Stimulated activated CD8-positive, alpha-beta memory T cell treated with anti-CD3 and anti-CD28 coated beads, Interleukin-4, amount 100 ng/mL, for 48 hours (primary cell): ENCODE data around the gene TBC1D22A.

Experiments used
- DNase-seq: peaks from one replicate; pipeline ENCODE4 v3.0.0-alpha.2; 2020

Gene TBC1D22A

DNA sequence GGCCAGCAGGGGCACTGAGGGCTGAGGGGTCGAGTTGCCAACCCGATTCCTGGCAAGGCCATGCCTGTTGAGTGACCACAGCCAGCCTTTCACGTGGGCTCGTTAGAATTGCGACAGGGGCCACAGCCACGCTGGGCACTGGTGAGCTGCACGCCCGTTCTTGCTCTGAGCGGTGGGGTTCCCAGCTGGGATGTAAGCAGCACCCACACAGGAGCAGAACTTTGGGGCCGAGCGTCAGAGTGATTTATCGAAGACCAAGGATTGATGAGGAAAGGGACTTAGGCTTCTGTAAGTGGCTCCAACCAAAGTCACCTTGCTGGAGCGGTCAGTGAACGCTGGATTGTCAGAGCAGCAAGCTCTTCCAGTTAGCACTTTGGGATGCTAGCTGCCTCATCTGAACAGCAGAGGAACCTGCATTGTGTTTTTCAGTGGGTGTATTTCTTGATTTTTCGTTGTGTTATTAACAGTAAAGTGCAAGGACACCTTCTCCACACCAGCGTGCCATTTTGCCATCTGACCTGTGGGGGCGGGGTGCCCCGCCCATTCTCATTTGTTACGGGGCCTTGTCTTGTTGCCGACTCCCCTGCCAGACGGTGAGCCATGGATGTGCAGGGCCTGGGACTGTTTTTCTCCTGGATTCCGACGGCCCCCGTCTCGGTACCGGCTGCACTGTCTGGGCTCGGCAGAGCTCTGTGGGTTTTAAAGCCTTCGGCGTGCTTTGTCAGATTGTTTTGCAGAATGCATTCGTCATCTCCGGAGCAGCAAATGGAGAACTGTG, 202.5 kb downstream of the TBC1D22A start:
- peak; percentile 12 for DNase-seq

DNA sequence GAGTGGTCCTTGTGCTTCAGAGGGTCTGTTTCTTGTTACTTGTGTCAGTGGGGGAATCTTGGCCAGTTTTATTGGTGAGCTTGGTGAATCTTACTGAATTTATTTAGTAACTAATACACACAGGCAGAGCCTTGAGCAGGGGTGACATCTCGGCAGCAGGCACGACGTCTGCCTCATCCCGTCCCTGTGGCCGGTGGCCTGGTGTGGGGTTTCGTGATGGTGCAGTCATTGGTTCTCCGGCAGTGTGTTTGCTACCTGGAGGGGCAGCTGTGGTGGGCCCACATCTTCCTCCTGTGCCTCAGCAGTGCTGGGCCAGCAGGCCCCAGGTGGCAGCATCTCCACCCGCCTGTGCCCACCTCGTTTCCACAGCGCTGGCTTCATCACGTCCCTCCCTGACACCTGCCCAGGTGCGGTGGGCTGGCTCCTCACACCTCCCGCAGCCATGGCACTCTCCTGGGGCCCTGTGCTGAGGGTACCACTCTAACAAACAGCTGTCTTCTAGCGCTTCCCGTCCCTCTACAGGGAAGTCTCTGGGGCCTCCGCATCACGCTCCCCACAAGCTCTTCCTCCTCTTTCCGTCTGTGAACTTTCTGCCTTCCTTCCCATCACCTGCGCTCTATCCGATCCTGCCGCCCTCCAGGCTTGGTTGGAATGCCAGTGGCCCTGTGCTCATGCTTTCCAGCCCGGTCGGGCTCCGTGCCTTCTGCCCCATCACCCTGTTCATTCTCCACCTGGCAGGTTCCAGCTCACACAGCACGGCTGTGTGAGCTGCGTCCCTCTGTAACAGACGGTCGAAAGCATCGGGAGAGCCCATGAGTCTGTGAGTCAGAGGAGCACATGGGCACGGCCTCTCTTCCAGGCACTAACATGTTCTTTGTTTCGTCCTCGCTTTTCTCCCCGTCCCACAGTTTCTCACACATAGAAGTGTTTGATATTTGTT, 203.4 kb downstream of the TBC1D22A start:
- DNase-seq: peak; percentile 15

DNA sequence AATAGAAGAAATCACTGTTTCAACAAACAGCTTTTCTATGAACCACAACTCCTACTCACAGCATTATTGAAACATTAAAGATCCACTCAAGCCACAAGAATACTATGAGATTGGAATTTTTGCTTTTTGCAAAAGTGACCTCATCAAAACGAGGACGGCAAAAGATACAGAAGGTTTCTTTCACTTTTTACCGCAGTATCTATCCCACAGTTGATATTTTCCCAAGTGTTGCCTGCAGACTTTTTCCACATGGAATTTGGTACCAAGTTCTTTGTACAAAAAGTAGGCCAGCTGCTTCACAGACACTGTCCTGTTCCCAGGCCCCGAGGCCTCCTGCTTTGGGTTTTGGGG, 204.0 kb downstream of the TBC1D22A start:
- DNase-seq: no peak

DNA sequence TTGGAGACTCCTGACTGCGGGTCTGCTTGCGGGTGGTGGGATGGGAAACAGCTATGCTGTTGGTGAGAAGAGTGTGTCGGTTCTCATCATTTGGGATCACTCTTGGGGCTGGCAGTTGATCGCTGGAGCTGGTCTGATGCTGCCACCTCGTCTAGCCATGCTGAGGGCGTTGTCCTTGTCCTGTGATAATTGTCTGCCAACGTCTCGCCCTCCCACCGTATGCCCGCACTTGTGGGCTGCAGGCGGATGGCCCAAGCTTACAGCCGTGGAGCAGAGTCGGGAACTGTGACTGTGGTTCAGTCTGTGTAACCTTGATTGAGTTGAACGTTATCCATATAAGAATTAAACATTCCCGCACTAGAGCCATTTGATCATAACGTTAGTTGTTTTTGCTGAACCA, 204.4 kb downstream of the TBC1D22A start:
- no peak for DNase-seq

DNA sequence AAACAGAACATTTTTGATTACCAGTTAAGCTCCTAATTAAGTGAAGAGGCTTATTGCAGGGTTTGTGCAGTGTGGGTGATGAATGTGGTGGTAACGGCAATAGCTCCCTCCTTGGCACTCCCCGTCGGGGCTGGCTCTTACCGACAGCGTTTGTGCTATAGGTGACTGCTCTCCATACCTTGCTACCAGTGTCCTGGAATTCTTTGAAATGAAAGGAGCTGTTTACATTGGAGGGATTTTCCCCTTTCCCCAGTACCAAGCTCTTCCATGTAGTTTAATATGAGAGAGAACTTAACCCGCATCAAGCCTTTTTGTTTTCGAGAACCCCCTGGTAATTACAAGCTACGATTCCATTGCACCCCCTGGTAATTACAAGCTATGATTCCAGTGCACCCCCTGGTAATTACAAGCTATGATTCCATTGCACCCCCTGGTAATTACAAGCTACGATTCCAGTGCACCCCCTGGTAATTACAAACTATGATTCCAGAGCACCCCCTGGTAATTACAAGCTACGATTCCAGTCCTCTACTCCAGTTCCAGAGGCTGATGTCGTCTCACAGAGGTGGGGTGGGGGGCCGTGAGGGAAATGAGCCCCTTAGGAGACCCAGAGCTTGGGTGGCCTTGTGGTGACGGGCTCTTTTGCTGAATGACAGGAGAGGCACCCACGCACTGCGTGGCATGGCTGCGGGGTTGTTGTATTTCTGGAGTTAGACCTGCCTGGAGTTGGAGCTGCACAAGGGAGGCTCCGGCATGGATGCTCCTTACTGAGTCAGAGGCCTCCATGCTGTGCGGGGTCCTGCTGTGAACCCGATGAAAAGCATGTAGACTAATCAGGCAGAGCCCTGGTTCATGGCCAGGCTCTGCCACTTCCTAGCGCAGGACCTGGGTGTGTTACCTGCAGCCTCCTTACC, 205.3 kb downstream of the TBC1D22A start:
- no peak for DNase-seq

DNA sequence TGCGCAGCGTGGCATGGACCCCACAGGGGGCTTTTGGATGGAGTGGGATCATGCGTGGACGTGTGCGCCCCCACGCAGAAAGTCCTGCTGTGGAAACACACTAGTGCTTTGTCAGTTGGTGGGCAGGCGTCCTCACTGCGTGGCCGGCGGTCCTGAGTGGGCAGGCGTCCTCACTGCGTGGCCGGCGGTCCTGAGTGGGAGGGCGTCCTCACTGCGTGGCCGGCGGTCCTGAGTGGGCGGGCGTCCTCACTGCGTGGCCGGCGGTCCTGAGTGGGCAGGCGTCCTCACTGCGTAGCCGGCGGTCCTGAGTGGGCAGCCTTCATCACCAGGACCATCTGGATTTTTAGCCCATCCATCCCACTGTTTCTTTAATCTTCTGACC, 205.9 kb downstream of the TBC1D22A start:
- DNase-seq: no peak

DNA sequence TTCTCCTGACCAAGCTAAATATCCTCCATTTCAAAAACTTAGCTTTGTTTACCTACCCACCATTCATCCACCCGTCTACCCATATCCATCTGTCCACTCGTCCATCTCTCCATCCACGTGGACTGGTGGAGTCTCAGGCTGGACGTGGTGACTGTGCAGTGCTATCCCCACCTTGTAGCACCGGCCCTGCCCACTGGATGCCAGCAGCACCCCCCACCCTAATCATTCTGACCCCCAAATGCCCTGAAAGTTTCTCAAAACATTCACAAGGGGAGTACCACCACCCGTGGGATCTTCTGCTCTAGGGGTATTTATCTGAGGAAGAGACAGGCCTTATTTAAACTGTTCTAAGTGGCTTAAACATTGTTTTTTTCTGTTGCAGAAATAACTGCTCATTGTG, 206.4 kb downstream of the TBC1D22A start:
- no peak for DNase-seq

DNA sequence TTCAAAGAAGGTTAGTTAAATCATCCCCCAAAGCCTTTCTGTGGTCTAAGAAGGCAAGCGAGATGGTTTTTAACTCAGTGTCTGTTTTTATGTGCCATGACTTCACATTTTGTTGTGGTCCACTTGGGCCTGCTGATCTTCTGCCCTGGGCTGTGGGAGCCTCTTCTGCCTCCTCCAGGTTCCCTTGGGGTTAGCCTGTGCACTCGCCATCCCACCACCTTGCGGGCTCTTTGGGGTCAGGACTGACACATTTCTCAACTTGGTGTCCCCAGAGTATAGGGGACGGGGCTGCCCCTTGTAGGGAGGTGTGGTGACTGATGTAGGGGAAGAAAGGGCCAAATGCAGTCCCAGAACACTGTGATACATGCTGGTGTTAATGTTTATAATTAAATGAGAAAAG, 207.0 kb downstream of the TBC1D22A start:
- peak; percentile 81 for DNase-seq

DNA sequence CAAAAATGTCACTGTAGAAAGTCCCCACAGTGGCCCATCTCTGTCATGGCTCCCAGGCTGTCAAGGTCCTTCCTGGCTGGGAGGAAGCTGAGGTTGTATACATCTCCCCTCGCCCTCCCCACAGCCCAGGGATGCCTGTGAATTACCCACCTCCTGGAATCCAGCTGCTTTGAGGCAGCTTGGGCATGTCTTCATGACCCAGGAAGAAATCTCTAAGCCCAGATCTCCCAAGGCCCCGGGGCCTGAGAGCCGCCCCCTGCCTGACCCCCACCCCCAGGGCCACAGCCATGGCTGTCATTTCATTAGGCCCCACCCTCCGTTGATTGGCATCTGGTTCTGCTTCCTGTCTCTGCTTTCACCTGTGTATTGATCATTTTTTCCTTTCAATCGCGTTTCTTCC, 207.5 kb downstream of the TBC1D22A start:
- DNase-seq: peak; percentile 41

DNA sequence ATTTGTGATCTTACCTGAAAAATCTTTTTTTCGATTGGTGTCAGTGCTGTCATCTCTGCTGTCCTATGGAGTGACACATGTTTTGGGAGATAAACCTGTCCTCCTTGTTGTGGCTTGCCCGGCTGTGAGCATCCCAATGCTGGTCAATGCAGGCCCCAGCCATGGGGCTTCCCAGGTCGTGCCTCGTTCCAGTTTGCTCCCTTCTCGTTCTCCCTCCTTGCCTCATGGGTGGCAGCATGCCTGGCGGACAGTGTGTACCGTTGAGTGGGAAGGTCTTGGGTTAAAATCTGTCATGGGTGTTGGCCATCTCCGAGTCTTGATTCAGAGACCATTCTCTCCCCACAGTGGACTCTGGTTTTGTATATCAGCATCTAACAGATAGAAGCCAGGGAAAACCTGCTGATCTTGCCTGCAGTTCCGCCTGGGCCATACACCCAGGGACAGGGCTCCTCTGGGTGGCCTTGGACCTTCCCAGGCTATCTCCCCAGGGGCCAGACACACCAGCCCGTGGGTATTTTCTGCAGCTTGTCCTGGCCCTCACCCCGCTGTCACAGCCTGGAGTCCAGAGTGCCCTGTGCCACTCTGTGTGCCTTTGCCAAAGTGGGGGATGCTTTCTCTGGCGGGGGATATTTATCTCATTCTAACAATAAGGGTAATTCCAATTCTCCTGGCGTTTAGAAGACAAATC, 208.1 kb downstream of the TBC1D22A start:
- DNase-seq: no peak

DNA sequence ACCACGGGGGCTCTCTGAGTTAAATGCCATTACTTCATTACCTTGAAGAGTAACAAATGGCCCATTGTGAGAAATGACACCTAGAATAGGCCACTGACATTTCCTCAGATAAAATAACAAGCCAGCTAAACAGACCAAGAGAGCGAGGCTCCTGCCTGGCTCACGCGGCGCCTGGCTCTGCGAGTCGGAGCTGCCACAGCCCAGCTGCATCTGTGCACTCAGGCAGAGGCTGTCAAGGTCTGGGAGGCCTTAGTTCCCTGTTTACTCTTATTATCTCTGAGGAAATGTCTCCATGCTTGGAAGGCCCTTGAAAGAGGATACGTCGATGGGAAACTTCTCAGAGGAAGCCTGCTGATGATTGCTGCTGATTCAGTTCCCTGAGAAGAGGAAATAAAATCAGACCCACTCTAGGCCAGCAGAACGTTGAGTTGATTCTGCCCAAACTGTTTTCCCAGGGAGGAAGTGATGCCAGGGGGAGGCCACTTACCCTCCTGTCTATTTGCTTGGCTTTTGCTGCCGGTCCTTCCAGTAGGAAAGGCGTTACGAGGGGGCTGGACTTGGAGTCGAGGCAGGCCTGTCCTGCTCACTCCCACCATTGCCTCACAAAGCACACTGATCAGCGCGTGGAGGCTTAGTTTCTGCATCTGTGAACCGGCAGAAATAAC, 208.8 kb downstream of the TBC1D22A start:
- DNase-seq: no peak

DNA sequence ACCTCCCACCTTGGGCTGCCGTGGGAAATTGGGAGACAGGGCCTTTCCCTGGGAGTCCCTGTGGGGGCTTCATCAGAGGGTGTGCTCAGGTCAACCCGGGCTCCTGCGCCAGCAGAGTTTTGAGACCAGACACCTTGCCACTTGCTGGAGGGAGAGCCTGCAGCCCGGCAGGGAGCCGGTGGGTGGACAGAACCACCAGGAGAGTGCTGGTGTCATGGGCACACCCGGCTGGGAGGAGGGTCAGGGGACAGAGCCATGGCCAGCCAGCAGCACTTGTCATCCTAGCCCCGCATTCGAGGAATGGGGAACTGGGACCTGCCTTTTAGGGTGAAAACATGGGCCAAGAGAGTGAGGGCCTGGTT, 209.3 kb downstream of the TBC1D22A start:
- no peak for DNase-seq

DNA sequence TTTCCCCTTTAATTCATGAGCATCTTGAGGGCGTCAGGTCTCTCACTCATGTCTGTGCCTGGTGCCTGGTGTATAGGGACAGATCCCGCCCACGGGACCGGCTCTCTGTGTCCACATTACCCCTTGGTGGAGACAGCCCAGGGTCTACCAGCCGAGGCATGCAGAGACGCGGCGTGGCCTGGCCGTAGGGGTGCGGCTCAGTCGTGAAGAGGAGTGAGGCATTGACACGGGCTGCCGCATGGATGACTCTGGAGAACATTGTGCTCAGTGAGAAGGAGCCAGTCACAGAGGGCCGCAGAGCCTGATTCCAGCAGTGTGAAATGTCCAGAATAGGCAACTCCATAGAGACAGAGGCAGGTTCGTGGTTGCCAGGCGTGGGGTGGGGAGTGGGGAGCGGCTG, 209.8 kb downstream of the TBC1D22A start:
- DNase-seq: no peak

DNA sequence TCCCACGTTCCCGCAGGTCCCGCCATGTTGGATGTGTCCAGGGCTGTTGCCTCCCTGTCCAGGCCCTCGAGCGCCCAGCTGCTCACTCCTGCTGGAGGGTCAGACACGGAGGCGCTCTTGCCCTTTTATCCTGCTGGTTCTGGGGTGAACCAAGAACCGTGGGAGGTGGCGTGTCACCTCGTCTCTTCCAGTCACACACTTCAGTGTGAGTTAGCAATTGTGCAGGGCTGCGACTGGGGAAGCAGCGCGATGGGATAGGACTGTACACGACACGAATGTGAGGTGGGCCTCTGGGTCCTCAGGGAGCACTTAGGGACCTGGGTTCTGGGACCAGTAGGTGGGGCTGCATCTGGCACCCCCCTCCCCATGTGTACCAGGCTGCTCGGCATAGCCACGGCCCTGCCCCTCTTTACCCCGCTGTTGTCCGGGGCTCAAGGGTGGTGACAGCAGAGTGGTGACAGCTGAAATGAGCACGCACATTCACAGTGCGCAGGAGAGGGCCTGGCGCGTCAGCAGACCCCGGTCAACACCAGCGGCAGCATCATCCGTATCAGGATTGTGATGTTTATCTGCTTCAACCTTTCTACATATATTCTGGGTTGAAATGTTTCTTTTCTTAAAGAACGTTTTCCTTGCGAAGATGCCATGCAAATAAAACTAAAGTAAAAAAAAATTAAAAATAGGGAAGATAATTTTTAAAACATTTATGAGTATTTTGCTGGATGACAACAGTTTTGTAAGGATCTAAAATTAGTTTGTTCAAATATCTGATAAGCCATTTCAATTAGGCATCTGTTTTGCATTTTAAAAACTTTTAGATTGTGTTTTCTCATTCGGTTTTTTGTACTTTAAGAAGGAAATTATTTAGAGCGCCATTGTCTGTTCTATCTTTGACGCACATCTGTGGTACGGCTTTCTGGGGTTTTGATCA, 210.7 kb downstream of the TBC1D22A start:
- no peak for DNase-seq

DNA sequence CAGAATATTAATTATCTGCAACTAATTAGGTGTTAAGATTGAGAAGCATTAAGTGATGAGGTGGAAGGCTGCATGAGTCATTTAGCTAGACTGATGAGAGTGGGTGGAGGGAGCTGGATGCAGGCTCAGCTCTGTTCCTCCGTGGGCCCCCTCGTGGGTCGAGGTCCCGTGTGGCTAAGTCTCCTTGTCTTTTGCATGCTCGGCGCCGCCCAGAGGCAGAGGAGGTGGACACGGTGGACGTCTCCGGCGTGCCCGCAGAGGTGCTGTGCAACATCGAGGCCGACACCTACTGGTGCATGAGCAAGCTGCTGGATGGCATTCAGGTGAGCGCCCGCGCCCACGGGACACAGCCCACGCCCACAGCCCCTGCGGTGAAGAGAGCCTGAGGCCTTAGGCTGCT, 211.6 kb downstream of the TBC1D22A start:
- DNase-seq: no peak

DNA sequence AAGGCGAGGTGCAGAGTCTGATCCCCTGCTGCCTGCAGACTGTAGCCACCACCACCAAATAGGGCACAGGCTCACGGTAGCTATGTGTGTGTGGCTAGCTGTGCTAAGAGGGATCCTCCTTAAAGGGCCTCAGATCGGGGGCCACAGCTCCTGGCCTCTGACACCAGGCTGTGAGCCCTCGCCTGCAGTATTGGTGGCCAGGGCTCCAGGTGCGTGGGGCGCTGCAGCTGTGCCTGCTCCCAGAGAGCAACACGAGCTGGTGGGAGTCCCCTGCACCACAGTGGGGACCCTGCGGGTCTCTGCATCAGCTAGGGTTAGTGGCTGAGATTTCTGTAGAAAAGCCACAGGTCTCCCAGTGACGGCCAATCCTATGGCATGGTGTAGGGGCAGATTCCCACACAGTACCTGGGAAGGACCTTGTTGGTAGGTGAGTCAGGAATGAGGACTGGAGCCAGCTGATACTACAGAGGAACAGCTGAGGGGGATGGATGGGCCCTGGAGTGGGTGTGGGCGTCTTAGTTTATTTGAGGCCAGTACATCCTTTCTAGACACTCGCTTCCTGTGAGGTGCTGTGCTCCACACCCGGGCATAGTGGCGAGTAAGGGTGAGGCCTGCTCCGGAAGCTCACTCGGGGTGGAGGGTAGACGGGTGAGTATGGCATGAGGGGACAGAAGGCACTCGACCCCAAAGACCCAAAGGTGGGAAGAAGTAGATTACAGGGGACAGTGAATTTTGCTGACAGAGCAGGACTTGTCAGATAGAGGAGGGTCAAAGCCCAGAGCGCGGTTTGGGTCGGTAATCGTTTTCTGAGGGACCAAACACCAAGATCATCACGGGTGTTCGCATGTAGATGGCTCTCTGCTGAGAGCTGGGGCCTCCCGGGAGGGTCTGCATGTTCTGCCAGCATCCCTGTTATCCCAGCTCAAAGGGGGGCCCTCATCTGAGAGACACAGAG, 212.5 kb downstream of the TBC1D22A start:
- no peak for DNase-seq

DNA sequence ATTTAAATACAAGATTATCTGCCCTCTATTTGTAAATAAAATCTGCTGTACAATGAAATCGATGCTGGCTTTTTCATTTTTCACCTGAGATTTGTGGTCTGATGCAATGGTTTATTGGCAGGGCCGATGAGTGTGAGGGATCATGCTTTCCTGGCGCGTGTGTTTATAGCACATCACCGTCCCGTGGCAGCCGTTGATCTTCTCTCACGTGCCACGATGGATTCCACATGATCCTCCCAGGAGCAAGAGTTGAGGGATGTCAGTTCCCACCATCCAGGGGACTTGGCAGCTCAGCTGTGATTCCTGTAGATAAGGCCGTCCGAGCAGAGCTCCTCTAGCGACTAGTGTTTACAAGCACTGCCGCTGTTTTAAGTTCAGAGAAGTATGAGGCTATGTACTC, 213.7 kb downstream of the TBC1D22A start:
- no peak for DNase-seq

DNA sequence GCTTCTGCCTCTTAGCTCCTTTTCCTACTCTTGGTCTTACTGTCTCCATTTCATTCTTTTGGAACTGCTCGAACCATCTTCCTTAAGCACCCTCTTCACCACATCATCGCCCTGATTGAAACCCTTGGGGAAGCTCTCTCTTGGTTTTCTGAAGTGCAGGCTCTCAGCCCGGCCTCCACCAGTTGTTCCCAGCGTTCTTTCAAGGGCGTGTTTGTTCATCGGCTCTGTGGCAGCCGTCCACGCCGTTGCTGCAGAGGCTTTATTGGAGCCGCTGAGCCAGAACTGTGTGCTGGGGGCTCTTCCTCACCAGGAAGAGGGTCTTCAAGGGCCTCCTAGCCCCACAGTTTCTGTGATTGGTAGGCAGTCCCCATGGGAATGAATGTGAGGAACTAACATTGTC, 214.1 kb downstream of the TBC1D22A start:
- DNase-seq: no peak

DNA sequence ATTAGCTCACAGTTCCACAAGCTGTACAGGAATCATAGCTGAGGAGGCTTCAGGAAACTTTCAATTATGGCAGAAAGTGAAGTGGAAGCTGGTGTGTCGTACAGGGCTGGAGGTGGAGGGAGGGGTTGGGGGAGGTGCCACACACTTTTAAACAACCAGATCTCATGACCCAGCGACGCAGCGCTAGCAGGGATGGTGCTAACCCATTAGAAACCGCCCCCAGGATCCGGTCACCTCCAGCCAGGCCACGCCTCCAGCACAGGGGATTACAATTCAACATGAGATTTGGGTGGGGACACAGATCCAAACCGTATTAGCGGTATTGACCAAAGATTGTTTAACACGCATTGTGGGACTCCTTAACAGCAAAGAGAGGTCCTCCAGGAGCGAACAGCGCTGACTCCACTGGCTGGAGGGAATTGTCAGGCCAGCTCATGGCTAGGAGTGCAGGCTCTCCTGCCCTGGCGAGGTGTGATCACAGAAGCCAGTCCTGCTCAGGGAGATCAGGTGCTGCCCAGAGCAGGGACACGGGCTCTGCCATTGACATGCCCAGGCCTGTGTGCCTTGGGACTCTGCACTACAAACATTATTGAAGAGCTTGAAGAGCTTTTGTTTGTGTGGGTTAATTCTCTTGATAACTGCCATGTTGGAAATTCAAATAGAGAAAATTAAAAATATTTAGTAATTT, 215.3 kb downstream of the TBC1D22A start:
- no peak for DNase-seq
